ENCODE results near the gene DSTN. TPM values are rescaled to one million over a fixed set of nuclear protein-coding genes. Genes with fewer than 3 reads are reported as not detected.

Gene DSTN
- total RNA-seq, 1 donor from 2014 or later: 233 TPM

GRCh38 chr20:17583126-17583525 lies 13.3 kb downstream of the DSTN start:
- H3K4me3 Mint-ChIP-seq (ENCODE audit: unreplicated experiment): no peak overlapping the region
- H3K4me1 Mint-ChIP-seq (ENCODE audit: low read depth, unreplicated experiment): peaks cover 16% of the 10 kb centered on the region
- peaks cover 3% of the 10 kb centered on the region for H3K27me3 Mint-ChIP-seq (ENCODE audit: unreplicated experiment)
- no peak overlapping the region for H3K27ac Mint-ChIP-seq (ENCODE audit: unreplicated experiment)
- no peaks in the 10 kb centered on the region for H3K9me3 Mint-ChIP-seq (ENCODE audit: unreplicated experiment)
- TF ChIP-seq CTCF (IDR thresholded peaks at IDR 0.05; ENCODE audit: partially characterized antibody, unreplicated experiment): no peak
- DNase-seq: no peak
- H3K36me3 Mint-ChIP-seq (ENCODE audit: unreplicated experiment): no peaks in the 10 kb centered on the region

GRCh38 chr20:17584689-17585088 lies 14.8 kb downstream of the DSTN start:
- TF ChIP-seq CTCF (IDR thresholded peaks at IDR 0.05; ENCODE audit: partially characterized antibody, unreplicated experiment): no peak
- Mint-ChIP-seq H3K27ac (ENCODE audit: unreplicated experiment) (no peak overlapping the region), H3K4me1 (ENCODE audit: low read depth, unreplicated experiment) (peaks cover 20% of the 10 kb centered on the region), H3K27me3 (ENCODE audit: unreplicated experiment) (peaks cover under 1% of the 10 kb centered on the region), H3K4me3 (ENCODE audit: unreplicated experiment) (no peak overlapping the region), H3K9me3 (ENCODE audit: unreplicated experiment) (no peaks in the 10 kb centered on the region), H3K36me3 (ENCODE audit: unreplicated experiment) (no peaks in the 10 kb centered on the region)
- no peak for DNase-seq

- no peak overlapping the region for H3K4me3 Mint-ChIP-seq (ENCODE audit: unreplicated experiment)
- H3K36me3 Mint-ChIP-seq (ENCODE audit: unreplicated experiment): no peaks in the 10 kb centered on the region
- H3K27me3 Mint-ChIP-seq (ENCODE audit: unreplicated experiment): no peaks in the 10 kb centered on the region
- no peaks in the 10 kb centered on the region for H3K9me3 Mint-ChIP-seq (ENCODE audit: unreplicated experiment)
- DNase-seq: no peak
- no peak for TF ChIP-seq CTCF (IDR thresholded peaks at IDR 0.05; ENCODE audit: partially characterized antibody, unreplicated experiment)
- H3K4me1 Mint-ChIP-seq (ENCODE audit: low read depth, unreplicated experiment): peaks cover 26% of the 10 kb centered on the region
- H3K27ac Mint-ChIP-seq (ENCODE audit: unreplicated experiment): no peak overlapping the region
These were observed 16.4 kb downstream of the DSTN start for GRCh38 chr20:17586250-17586649.

DNA sequence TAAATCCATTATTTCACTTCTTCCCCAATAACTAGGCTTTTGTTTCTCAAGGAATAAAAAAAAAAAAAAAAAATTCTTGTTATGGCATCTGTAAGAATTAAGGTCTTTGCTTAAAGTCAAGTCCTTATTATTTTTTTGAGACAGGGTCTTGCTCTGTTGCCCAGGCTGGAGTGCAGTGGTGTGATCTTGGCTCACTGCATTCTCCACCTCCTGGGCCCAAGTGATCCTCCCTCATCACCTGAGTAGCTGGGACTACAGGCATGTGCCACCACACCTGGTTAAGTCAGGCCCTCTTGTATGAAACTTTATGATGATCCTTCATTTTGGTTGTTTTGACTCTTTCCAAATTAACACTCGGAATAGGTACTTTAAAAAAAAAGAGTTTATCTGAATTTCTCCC lies 17.3 kb downstream of the DSTN start:
- Mint-ChIP-seq H3K4me1 (ENCODE audit: low read depth, unreplicated experiment) (peaks cover 29% of the 10 kb centered on the region), H3K27me3 (ENCODE audit: unreplicated experiment) (no peaks in the 10 kb centered on the region), H3K4me3 (ENCODE audit: unreplicated experiment) (no peak overlapping the region), H3K27ac (ENCODE audit: unreplicated experiment) (no peak overlapping the region), H3K9me3 (ENCODE audit: unreplicated experiment) (no peaks in the 10 kb centered on the region), H3K36me3 (ENCODE audit: unreplicated experiment) (no peaks in the 10 kb centered on the region)
- no peak for TF ChIP-seq CTCF (IDR thresholded peaks at IDR 0.05; ENCODE audit: partially characterized antibody, unreplicated experiment)
- DNase-seq: no peak

DNA sequence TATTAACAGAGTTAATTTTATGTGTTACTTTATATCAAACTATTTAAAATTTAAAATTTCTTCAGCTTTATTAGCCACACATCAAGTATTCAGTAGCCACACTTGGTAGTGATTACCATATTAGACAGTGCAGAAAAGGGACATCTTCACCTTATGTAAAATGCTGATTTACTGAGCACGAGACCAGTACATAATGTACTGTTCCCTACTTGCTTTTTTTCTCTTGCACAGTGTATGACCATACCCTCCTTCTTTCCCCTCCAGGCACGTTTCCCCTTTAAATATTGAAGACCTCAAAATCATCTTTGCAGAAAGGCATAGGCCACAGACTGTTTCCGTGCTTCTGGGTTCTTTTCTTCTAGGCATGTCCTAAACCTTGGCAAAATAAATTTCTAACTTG lies 17.9 kb downstream of the DSTN start:
- Mint-ChIP-seq H3K27me3 (ENCODE audit: unreplicated experiment) (no peaks in the 10 kb centered on the region), H3K9me3 (ENCODE audit: unreplicated experiment) (no peaks in the 10 kb centered on the region), H3K4me3 (ENCODE audit: unreplicated experiment) (no peak overlapping the region), H3K4me1 (ENCODE audit: low read depth, unreplicated experiment) (peaks cover 29% of the 10 kb centered on the region), H3K36me3 (ENCODE audit: unreplicated experiment) (peaks cover 2% of the 10 kb centered on the region), H3K27ac (ENCODE audit: unreplicated experiment) (no peak overlapping the region)
- no peak for DNase-seq
- no peak for TF ChIP-seq CTCF (IDR thresholded peaks at IDR 0.05; ENCODE audit: partially characterized antibody, unreplicated experiment)

Measured in glutamatergic neuron (in vitro differentiated cells).